Measurements from ENCODE around the gene SCLY.

GRCh38 chr2:238095143-238095542, 34.3 kb downstream of the SCLY start:
- TF ChIP-seq POLR2AphosphoS5 (IDR thresholded peaks at IDR 0.05; ENCODE audit: low read depth, low read length) (no peak), REST (IDR thresholded peaks at IDR 0.05; ENCODE audit: low read depth, low read length) (no peak), TAF1 (IDR thresholded peaks at IDR 0.05; ENCODE audit: borderline replicate concordance, low read depth, low read length) (no peak), EP300 (IDR thresholded peaks at IDR 0.05; ENCODE audit: borderline replicate concordance in 1 of 2, low read depth in 1 of 2, low read length in 1 of 2) (no peak), RFX5 (IDR thresholded peaks at IDR 0.05; ENCODE audit: low read length) (no peak), FOSL2 (IDR thresholded peaks at IDR 0.05; ENCODE audit: borderline replicate concordance, low read depth) (no peak), CTCF (IDR thresholded peaks at IDR 0.05) (no peak), USF1 (IDR thresholded peaks at IDR 0.05; ENCODE audit: borderline replicate concordance, low read depth) (no peak), MEF2A (IDR thresholded peaks at IDR 0.05; ENCODE audit: borderline replicate concordance, low read depth) (no peak)

Data from SK-N-SH (cell line).